ENCODE data around the gene CHD9NB.

The CHD9NB gene

DNA sequence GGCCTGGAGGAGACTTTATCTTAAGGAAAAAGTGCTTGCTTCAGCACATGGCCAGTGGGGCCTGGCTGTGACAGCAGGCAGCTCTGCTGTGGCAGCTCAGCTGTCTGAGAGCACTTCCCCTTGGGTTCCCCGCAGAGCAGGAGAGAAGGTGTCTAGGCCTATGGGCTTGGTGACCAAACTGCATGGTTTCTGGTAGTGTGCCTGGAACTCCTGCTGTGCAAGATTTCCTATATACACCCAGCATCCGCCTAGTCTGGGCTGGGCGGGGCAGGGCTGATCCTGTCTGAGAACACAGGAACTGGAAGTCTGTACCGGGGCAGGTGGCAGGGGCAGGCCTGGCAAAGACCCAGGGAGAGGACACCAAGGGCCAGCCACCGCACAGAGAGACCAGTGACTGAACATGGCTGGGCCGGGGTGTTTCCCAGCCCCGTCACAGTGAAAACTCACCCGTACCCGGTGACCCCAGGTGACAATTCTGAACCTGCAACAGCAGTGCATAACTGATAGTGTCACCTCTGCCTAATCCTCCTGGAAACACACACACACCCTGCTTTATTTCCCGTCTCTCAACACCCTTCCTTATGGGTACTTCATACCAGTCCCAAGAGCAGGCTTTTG, 41.4 kb upstream of the CHD9NB start:
- no peak for DNase-seq (ENCODE audit: low read depth in 2 of 2)
- TF ChIP-seq, protein P1, sequence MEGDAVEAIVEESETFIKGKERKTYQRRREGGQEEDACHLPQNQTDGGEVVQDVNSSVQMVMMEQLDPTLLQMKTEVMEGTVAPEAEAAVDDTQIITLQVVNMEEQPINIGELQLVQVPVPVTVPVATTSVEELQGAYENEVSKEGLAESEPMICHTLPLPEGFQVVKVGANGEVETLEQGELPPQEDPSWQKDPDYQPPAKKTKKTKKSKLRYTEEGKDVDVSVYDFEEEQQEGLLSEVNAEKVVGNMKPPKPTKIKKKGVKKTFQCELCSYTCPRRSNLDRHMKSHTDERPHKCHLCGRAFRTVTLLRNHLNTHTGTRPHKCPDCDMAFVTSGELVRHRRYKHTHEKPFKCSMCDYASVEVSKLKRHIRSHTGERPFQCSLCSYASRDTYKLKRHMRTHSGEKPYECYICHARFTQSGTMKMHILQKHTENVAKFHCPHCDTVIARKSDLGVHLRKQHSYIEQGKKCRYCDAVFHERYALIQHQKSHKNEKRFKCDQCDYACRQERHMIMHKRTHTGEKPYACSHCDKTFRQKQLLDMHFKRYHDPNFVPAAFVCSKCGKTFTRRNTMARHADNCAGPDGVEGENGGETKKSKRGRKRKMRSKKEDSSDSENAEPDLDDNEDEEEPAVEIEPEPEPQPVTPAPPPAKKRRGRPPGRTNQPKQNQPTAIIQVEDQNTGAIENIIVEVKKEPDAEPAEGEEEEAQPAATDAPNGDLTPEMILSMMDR (IDR thresholded peaks at IDR 0.05; ENCODE audit: low read depth, low read length), result no peak
- H3K4me3 ChIP-seq (replicated peaks in 1 of 2; ENCODE audit: low read depth in 2 of 2, low read length in 2 of 2), result no peak overlapping the region

DNA sequence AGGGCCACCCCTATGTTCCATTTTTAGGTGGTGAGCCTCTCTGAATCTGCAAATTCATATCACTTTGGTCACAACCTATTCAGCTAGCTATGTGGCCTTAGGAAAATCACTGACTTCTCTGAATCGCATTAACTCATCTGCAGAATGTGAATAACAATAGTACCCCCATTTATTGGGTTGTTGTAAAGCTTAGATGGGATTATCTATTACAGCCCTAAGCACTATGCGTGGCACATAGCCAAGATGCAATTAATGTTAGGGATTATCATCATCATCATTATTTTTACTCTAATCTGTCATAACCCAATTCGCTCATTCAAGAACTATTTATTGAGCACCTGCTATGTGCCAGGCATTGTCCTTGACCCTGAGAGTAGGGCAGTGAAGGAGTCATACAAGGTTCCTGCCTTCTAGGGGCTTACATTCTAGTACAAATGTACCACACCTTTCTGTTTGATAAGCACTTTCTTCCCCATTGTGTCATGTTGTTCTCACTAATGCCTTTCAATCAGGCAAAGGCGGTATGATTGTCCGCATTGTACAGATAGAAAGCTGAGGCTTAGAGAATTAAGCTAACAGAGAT, 40.6 kb upstream of the CHD9NB start:
- no peak for DNase-seq (ENCODE audit: low read depth in 2 of 2)
- H3K4me3 ChIP-seq (replicated peaks in 1 of 2; ENCODE audit: low read depth in 2 of 2, low read length in 2 of 2), result no peak overlapping the region
- TF ChIP-seq, protein P1 (IDR thresholded peaks at IDR 0.05; ENCODE audit: low read depth, low read length), result no peak

DNA sequence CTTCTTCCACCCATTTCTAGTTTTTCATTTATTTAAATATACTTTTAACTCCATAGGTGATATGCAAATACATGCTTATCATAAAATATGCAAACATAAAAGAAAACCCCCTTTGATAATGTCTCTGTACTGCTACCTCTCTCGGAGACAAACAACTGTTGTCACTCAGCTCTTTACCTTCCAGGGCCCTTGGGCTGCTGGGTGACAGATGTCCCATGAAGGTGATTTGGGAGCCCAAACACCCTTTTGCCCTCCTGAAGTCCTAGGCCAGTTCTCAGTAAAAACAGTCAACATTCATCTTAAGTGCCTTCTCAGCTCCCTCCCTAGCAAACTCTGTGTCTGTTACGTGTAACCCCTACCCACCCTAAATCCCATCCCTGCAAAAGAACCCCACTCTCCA, 39.6 kb upstream of the CHD9NB start:
- TF ChIP-seq, protein P1 (IDR thresholded peaks at IDR 0.05; ENCODE audit: low read depth, low read length), result no peak
- DNase-seq (ENCODE audit: low read depth in 2 of 2), result no peak
- no peak overlapping the region for H3K4me3 ChIP-seq (replicated peaks in 1 of 2; ENCODE audit: low read depth in 2 of 2, low read length in 2 of 2)

DNA sequence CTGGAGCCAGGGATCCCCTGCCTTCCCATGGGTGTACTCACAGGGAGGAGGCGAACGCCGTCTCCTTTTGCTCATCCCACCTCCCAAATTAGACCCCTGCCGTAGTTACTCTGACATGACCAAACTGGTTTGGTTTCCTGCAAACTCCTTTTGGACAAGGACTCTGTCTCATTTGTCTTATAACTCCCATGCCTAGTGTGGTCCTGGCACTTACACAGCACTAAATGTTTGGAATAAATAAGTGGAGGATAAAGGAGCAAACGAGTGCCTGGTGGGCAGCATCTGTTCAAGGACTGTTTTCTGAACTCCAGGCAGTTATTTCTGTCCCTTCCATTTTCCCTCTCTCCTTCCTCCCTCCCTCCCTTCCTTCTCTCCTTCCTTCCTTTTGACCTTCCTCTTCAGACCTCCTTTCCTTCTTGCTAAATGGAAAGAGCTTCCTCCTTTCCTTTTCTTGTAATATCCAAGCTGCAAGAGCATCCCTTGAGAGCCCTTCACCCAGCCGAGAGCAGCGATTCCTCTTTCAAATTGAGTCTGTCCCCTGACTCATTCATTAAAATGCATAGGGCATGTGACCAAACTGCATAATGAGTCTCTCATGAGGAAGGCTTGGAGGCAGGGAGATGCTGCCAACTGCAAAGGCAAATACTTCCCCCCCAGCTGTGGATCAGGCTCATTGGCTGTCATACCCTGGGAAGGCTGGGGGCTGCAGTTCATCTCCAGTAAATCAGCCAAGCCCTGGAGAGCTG, 38.9 kb upstream of the CHD9NB start:
- H3K4me3 ChIP-seq (replicated peaks in 1 of 2; ENCODE audit: low read depth in 2 of 2, low read length in 2 of 2), result peak overlapping the region in 1 of 2 donors; percentile 13
- DNase-seq (ENCODE audit: low read depth in 2 of 2), result peak; percentile 90 to 97
- TF ChIP-seq, protein P1 (IDR thresholded peaks at IDR 0.05; ENCODE audit: low read depth, low read length), result no peak

DNA sequence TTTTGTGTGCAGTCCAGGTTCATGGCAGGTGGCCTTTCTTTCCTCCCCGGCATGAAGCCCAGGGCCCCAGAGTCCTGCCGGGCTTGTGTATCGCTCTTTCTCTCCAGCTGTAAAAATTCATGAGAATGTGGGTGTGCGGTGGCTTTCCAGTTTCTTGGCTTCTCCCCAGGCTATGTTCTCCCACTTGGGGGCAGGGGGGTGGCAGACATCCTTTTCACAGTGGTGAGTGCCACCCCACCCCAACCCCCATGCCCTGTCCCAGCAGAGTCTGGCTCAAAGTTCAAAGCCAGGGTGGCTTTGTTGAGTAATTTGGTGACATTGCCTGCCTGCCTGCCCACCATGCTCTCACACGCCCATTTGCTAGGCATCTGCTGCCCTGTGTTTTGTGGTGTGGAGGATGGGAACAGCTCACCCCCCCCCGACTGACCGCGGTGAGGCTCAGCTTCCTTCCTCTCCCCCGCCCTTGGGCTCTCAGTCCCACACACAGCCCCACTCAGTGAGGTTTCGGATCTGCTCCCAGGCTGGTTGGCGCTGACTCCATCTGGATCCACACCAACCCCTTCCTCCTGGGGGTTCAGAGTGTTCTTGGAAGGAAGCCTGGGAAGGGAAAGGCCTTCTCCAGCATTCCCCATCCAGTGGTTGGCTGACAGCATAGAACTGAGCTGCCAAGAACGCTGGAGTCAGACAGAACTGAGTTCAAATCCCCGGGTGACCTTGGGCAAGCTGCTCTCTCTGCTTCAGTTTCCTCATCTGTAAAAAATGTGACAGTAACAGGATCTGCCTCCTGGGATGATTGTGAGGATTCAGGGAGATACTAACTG, 38.1 kb upstream of the CHD9NB start:
- H3K4me3 ChIP-seq (replicated peaks in 1 of 2; ENCODE audit: low read depth in 2 of 2, low read length in 2 of 2), result peak overlapping the region in 1 of 2 donors; percentile 22
- DNase-seq (ENCODE audit: low read depth in 2 of 2), result peak; percentile 99 to 100
- TF ChIP-seq, protein P1 (IDR thresholded peaks at IDR 0.05; ENCODE audit: low read depth, low read length), result no peak

DNA sequence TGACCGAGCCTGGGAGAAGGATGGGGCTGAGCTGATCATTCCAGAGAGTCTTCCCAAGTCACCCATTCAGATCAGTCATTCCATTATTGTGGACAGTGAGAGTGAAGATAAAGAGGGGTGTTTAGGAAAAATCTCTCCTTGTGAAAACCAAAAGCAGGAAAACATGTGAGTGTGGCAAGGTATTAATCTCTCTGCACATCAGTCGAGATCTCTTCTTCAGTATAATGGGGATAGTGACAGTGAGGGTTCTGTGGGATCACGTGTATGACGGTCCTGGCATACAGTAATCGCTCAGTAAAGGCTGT, 37.5 kb upstream of the CHD9NB start:
- DNase-seq (ENCODE audit: low read depth in 2 of 2), result no peak
- TF ChIP-seq, protein P1 (IDR thresholded peaks at IDR 0.05; ENCODE audit: low read depth, low read length), result no peak
- no peak overlapping the region for H3K4me3 ChIP-seq (replicated peaks in 1 of 2; ENCODE audit: low read depth in 2 of 2, low read length in 2 of 2)
